Mesothelial cell of epicardium (in vitro differentiated cells): Measurements from ENCODE around the gene TUT4. TPM values are rescaled to one million over a fixed set of nuclear protein-coding genes. Genes with fewer than 3 reads are reported as not detected.

Experiments used
- DNase-seq, 2 experiments: peaks; one replicate each; pipeline ENCODE4 v3.0.0; 2021; ENCODE audit warnings: low spot score in 2 of 2; ENCODE audit not compliant: unreplicated experiment in 2 of 2
- H3K27ac Mint-ChIP-seq: 2 replicates; pipeline ENCODE4 v1.8.0; 2021; ENCODE audit warnings: mixed read lengths
- H3K27me3 Mint-ChIP-seq: 2 replicates; pipeline ENCODE4 v1.8.0; 2021; ENCODE audit warnings: low read depth, mixed read lengths
- H3K36me3 Mint-ChIP-seq: 2 replicates; pipeline ENCODE4 v1.8.0; 2021; ENCODE audit warnings: mixed read lengths
- H3K4me1 Mint-ChIP-seq: 2 replicates; pipeline ENCODE4 v1.8.0; 2021; ENCODE audit warnings: mixed read lengths
- H3K4me3 Mint-ChIP-seq: 2 replicates; pipeline ENCODE4 v1.8.0; 2021; ENCODE audit warnings: mild to moderate bottlenecking, moderate library complexity, mixed read lengths
- H3K9me3 Mint-ChIP-seq: 2 replicates; pipeline ENCODE4 v1.8.0; 2021; ENCODE audit warnings: mixed read lengths
- CTCF ChIP-seq: fragments of 200-600 bp; sonication (generic); IDR thresholded peaks from one replicate; pipeline ENCODE4 v1.5.0; 2021; ENCODE audit warnings: antibody characterized with exemption; ENCODE audit not compliant: unreplicated experiment
- total RNA-seq: library from RNA; stranded (reverse); gene quantifications from 3 replicates; pipeline ENCODE4 v1.2.1, GENCODE V29; 2021

Gene TUT4
- total RNA-seq, 1 donor from 2014 or later = 129 TPM

- H3K4me3 Mint-ChIP-seq = no peak overlapping the region
- H3K27me3 Mint-ChIP-seq = no peaks in the 10 kb centered on the region
- no peak overlapping the region for H3K27ac Mint-ChIP-seq
- TF ChIP-seq CTCF = no peak
- no peaks in the 10 kb centered on the region for H3K9me3 Mint-ChIP-seq
- H3K36me3 Mint-ChIP-seq = peaks cover 19% of the 10 kb centered on the region
- H3K4me1 Mint-ChIP-seq = no peaks in the 10 kb centered on the region
- no peak for DNase-seq
Observed at GRCh38 chr1:52511439-52511838, 41.5 kb downstream of the TUT4 start.

GRCh38 chr1:52506920-52507546 lies 45.9 kb downstream of the TUT4 start:
- Mint-ChIP-seq H3K4me3 (no peak overlapping the region), H3K4me1 (no peaks in the 10 kb centered on the region), H3K27me3 (no peaks in the 10 kb centered on the region), H3K27ac (peak overlapping the region; percentile 52), H3K36me3 (peaks cover 31% of the 10 kb centered on the region), H3K9me3 (no peaks in the 10 kb centered on the region)
- no peak for TF ChIP-seq CTCF
- no peak for DNase-seq

GRCh38 chr1:52506349-52506748 lies 46.5 kb downstream of the TUT4 start:
- Mint-ChIP-seq H3K27ac (peak overlapping the region; percentile 52), H3K27me3 (no peaks in the 10 kb centered on the region), H3K4me3 (no peak overlapping the region), H3K36me3 (peaks cover 33% of the 10 kb centered on the region), H3K9me3 (no peaks in the 10 kb centered on the region), H3K4me1 (no peaks in the 10 kb centered on the region)
- TF ChIP-seq CTCF = no peak
- DNase-seq = no peak

GRCh38 chr1:52504720-52505119 lies 48.2 kb downstream of the TUT4 start:
- no peak overlapping the region for H3K4me3 Mint-ChIP-seq
- H3K36me3 Mint-ChIP-seq = peaks cover 32% of the 10 kb centered on the region
- H3K27ac Mint-ChIP-seq = no peak overlapping the region
- no peak for TF ChIP-seq CTCF
- no peaks in the 10 kb centered on the region for H3K4me1 Mint-ChIP-seq
- H3K27me3 Mint-ChIP-seq = no peaks in the 10 kb centered on the region
- no peaks in the 10 kb centered on the region for H3K9me3 Mint-ChIP-seq
- no peak for DNase-seq

- H3K4me3 Mint-ChIP-seq = no peak overlapping the region
- DNase-seq = no peak
- no peak for TF ChIP-seq CTCF
- H3K27me3 Mint-ChIP-seq = no peaks in the 10 kb centered on the region
- H3K4me1 Mint-ChIP-seq = no peaks in the 10 kb centered on the region
- peaks cover 34% of the 10 kb centered on the region for H3K36me3 Mint-ChIP-seq
- no peak overlapping the region for H3K27ac Mint-ChIP-seq
- peaks cover 3% of the 10 kb centered on the region for H3K9me3 Mint-ChIP-seq
Observed at GRCh38 chr1:52503706-52504105, 49.2 kb downstream of the TUT4 start.

- Mint-ChIP-seq H3K4me3 (no peak overlapping the region), H3K4me1 (peaks cover 2% of the 10 kb centered on the region), H3K27ac (no peak overlapping the region), H3K9me3 (peaks cover 3% of the 10 kb centered on the region), H3K27me3 (no peaks in the 10 kb centered on the region), H3K36me3 (peaks cover 34% of the 10 kb centered on the region)
- TF ChIP-seq CTCF = no peak
- DNase-seq = no peak
Observed at GRCh38 chr1:52502789-52503188, 50.1 kb downstream of the TUT4 start.
